SJCRH30 (cell line): ENCODE data around the gene P2RX7. TPM values are rescaled to one million over a fixed set of nuclear protein-coding genes. Genes with fewer than 3 reads are reported as not detected.
"Not testable (repeated sequence)": the region's sequence is repeated elsewhere in the genome, so short reads cannot be mapped to it uniquely, and the experiment has no call there.

Source experiments
- DNase-seq, 2 experiments: peaks; one replicate each; pipeline ENCODE4 v3.0.0-alpha.2; 2015 to 2020
- H3K27ac ChIP-seq: fragments of 250-450 bp; sonication (Bioruptor Pico); 2 replicates; pipeline ENCODE4 v1.5.1; 2020; ENCODE audit warnings: mild to moderate bottlenecking, moderate library complexity
- H3K27me3 ChIP-seq: fragments of 250-450 bp; sonication (Bioruptor Pico); 2 replicates; pipeline ENCODE4 v1.5.1; 2020; ENCODE audit warnings: mild to moderate bottlenecking, moderate library complexity
- H3K36me3 ChIP-seq: fragments of 250-450 bp; sonication (Bioruptor Pico); 2 replicates; pipeline ENCODE4 v1.5.1; 2020; ENCODE audit warnings: mild to moderate bottlenecking, moderate library complexity
- H3K4me1 ChIP-seq: fragments of 250-450 bp; sonication (Bioruptor Pico); 2 replicates; pipeline ENCODE4 v1.5.1; 2020; ENCODE audit warnings: mild to moderate bottlenecking, moderate library complexity
- H3K4me3 ChIP-seq: fragments of 250-450 bp; sonication (Bioruptor Pico); 2 replicates; pipeline ENCODE4 v1.5.1; 2020; ENCODE audit warnings: mild to moderate bottlenecking, moderate library complexity
- H3K9me3 ChIP-seq: fragments of 250-450 bp; sonication (Bioruptor Pico); replicated peaks from 2 replicates; pipeline ENCODE4 v1.5.1; 2020; ENCODE audit warnings: mild to moderate bottlenecking, moderate library complexity
- total RNA-seq: library from RNA; depleted of rRNA; stranded (reverse); fragments of >200 nt; shearing (Covaris generic); gene quantifications from 2 replicates; pipeline ENCODE4 v1.2.3, GENCODE V29; 2014

P2RX7 gene
- total RNA-seq, 1 experiment from 2014 or later: 2.5 TPM

GRCh38 chr12:121186826-121187225, 54.1 kb downstream of the P2RX7 start:
- Histone ChIP-seq H3K27me3 (no peaks in the 10 kb centered on the region), H3K36me3 (no peaks in the 10 kb centered on the region), H3K27ac (no peak overlapping the region), H3K9me3 (no peaks in the 10 kb centered on the region), H3K4me3 (no peak overlapping the region), H3K4me1 (peaks cover 19% of the 10 kb centered on the region)
- DNase-seq: no peak

DNA sequence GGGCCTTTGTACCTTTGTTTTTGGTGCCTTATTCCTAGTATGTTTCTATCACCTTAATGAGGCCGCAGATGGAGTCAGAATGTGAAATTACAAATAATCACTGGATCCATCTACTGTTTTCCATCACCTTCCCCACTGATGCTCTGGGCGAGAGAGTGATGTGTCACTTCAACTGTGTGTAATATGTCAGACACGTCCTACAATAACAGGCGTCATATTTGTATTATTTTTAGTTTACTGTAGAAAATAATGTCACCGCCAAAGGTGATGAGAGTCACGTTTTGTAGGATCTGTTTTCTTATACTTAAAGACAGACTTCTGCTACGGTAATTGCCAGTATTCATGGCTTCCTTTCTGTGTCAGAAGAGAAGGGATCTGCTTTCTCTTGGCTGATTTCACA, 54.8 kb downstream of the P2RX7 start:
- H3K4me1 ChIP-seq: peaks cover 24% of the 10 kb centered on the region

DNA sequence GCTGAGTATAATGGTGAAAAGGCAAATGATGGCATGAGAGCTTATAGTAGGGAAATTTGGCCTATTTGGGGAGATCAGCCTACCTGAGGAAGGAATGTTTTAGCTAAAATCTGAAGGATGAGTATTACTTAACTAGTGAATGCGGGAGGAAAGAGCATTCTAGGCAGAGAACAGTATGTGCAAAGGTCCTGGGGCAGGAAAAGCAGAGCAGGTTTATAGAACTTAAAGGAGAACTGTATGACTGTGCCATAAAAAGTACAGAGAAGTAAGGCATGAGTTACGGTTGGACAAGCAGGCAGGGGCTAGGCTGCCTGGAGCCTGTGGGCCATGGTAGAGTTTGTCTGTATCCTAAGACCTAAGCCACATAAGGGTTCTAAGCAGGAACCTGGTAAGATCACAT, 55.6 kb downstream of the P2RX7 start:
- no peak for DNase-seq

More for the DNA sequence above, 54.8 kb downstream of the P2RX7 start:
- no peak overlapping the region for H3K27ac ChIP-seq
- no peaks in the 10 kb centered on the region for H3K27me3 ChIP-seq
- H3K4me3 ChIP-seq: no peak overlapping the region
- no peaks in the 10 kb centered on the region for H3K9me3 ChIP-seq
- no peak for DNase-seq
- H3K36me3 ChIP-seq: no peaks in the 10 kb centered on the region

DNA sequence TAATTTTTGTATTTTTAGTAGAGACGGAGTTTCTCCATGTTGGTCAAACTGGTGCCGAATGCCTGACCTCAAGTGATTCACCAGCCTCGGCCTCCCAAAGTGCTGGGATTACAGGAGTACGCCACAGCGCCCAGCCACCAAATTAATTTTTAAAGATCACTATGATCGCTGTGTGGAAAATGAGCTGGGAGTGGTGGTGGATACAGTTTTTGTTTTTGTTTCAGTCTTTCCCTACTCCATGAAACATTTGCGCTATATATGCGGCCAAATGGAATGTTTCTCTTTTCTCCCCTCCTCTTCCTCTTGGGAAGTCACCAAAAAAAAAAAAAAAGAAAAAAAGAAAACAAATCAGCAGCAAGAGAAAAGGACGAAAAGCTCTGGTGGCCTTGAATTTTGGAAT, 56.5 kb downstream of the P2RX7 start:
- no peak overlapping the region for H3K27ac ChIP-seq
- H3K9me3 ChIP-seq: no peaks in the 10 kb centered on the region
- no peaks in the 10 kb centered on the region for H3K27me3 ChIP-seq
- no peak overlapping the region for H3K4me3 ChIP-seq
- no peak for DNase-seq
- H3K36me3 ChIP-seq: no peaks in the 10 kb centered on the region
- peaks cover 34% of the 10 kb centered on the region for H3K4me1 ChIP-seq

More for the DNA sequence above, 55.6 kb downstream of the P2RX7 start:
- Histone ChIP-seq H3K4me3 (no peak overlapping the region), H3K36me3 (no peaks in the 10 kb centered on the region), H3K9me3 (no peaks in the 10 kb centered on the region), H3K27me3 (no peaks in the 10 kb centered on the region), H3K4me1 (peaks cover 31% of the 10 kb centered on the region), H3K27ac (no peak overlapping the region)

DNA sequence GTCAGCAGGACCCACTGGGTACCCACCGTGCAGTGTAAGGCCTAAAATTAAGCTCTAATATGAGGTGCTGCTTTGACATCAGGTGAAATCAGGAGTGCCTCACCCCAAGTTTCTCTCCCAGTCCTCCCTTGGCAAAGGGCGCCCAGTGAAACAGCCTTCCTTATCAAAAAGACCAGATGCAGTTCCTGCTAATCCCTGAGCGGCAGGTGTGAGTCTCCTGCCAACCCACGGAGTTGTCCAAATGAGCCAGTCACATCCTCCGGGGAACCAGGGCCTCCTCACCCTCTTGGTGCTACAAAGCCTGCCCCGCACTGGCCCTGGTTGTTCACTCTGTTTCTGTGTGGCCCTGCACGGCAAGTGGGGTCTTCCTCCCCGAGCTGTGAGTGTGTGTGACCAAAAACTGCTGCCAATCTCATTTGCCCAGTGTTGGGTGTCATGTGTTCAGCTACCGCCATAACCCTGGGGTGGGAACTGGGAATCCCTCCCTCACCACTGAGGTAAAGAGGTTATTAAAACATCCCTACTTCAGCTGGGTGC, 57.0 kb downstream of the P2RX7 start:
- no peak overlapping the region for H3K4me3 ChIP-seq
- H3K36me3 ChIP-seq: no peaks in the 10 kb centered on the region
- no peaks in the 10 kb centered on the region for H3K27me3 ChIP-seq
- H3K9me3 ChIP-seq: no peaks in the 10 kb centered on the region
- peak; percentile 30 to 50 for DNase-seq
- H3K4me1 ChIP-seq: peaks cover 34% of the 10 kb centered on the region
- H3K27ac ChIP-seq: peak overlapping the region; percentile 64

DNA sequence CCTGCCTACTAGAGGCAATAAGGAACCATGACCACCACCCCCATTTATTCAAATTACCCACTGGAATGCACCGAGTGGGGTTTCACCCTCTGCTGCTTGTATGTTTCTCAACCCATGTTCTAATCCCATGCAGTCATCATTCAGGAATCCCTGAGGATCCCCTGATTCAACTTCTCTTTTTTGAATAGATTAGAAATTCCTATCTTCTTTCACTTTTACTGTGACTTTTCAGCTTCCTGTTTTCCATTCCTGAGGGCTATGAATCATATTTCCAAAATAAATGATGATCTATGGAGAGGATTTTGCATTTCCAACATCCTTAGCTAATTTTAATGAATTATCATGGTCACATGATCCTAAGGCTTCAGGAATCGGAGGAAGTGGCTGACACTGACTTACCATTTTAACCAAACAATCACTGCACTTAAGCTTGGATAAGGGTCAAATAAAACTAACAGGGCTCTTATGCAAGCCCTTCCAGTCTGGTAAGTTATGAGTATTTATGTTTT, 57.9 kb downstream of the P2RX7 start:
- DNase-seq: peak; percentile 51 to 56
- Histone ChIP-seq H3K27ac (peak overlapping the region; percentile 64), H3K36me3 (no peaks in the 10 kb centered on the region)

DNA sequence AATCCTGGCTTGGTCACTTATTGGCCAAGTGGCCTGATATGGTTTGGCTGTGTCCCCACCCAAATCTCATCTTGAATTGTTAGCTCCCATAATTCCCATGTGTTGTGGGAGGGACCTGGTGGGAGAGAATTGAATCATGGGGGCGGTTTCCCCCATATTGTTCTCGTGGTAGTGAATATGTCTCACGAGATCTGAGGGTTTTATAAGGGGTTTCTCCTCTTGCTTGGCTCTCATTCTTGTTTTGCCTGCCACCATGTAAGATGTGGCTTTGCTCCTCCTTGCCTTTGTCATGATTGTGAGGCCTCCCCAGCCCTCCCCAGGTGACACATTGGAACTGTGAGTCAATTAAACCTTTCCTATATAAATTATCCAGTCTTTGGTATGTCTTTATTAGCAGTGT, 58.5 kb downstream of the P2RX7 start:
- no peak overlapping the region for H3K4me3 ChIP-seq
- no peaks in the 10 kb centered on the region for H3K9me3 ChIP-seq
- peaks cover 34% of the 10 kb centered on the region for H3K4me1 ChIP-seq
- no peaks in the 10 kb centered on the region for H3K27me3 ChIP-seq
- H3K36me3 ChIP-seq: no peaks in the 10 kb centered on the region
- peak overlapping the region; percentile 64 for H3K27ac ChIP-seq
- no peak for DNase-seq

More for the DNA sequence above, 57.9 kb downstream of the P2RX7 start:
- H3K27me3 ChIP-seq: no peaks in the 10 kb centered on the region
- no peaks in the 10 kb centered on the region for H3K9me3 ChIP-seq
- no peak overlapping the region for H3K4me3 ChIP-seq
- H3K4me1 ChIP-seq: peaks cover 34% of the 10 kb centered on the region

- no peak overlapping the region for H3K27ac ChIP-seq
Observed at GRCh38 chr12:121196902-121197301, 64.2 kb downstream of the P2RX7 start.

DNA sequence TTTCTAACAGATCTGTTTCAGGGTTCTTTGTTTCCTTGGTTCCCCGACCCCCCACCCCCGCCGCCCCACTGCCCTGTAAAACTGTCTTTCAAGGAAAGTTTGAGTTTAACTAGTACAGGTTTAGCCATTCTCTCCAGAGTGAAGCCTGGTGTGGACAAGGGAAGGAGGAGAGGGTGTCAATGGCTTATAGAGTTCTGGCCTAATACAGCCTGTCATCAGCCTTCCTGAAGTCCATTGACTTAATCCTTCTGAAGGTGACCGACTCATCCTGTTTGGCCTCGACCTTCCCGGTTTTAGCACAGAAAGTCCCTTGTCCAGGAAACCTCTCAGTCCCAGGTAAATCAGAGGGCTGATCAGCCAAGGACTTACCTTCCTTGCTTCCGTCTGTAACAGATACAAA, 66.3 kb downstream of the P2RX7 start:
- Histone ChIP-seq H3K9me3 (no peaks in the 10 kb centered on the region), H3K27ac (no peak overlapping the region), H3K36me3 (no peaks in the 10 kb centered on the region), H3K4me3 (no peak overlapping the region), H3K4me1 (peaks cover 11% of the 10 kb centered on the region), H3K27me3 (no peaks in the 10 kb centered on the region)
- no peak for DNase-seq

More at GRCh38 chr12:121196902-121197301, 64.2 kb downstream of the P2RX7 start:
- no peaks in the 10 kb centered on the region for H3K9me3 ChIP-seq
- no peaks in the 10 kb centered on the region for H3K27me3 ChIP-seq
- no peak for DNase-seq
- peaks cover 14% of the 10 kb centered on the region for H3K4me1 ChIP-seq
- no peak overlapping the region for H3K4me3 ChIP-seq
- H3K36me3 ChIP-seq: no peaks in the 10 kb centered on the region

GRCh38 chr12:121201140-121201539, 68.5 kb downstream of the P2RX7 start:
- not testable (repeated sequence) for H3K9me3 ChIP-seq, H3K36me3 ChIP-seq, DNase-seq, H3K27me3 ChIP-seq, H3K4me3 ChIP-seq, H3K27ac ChIP-seq
- peaks cover 11% of the 10 kb centered on the region for H3K4me1 ChIP-seq

DNA sequence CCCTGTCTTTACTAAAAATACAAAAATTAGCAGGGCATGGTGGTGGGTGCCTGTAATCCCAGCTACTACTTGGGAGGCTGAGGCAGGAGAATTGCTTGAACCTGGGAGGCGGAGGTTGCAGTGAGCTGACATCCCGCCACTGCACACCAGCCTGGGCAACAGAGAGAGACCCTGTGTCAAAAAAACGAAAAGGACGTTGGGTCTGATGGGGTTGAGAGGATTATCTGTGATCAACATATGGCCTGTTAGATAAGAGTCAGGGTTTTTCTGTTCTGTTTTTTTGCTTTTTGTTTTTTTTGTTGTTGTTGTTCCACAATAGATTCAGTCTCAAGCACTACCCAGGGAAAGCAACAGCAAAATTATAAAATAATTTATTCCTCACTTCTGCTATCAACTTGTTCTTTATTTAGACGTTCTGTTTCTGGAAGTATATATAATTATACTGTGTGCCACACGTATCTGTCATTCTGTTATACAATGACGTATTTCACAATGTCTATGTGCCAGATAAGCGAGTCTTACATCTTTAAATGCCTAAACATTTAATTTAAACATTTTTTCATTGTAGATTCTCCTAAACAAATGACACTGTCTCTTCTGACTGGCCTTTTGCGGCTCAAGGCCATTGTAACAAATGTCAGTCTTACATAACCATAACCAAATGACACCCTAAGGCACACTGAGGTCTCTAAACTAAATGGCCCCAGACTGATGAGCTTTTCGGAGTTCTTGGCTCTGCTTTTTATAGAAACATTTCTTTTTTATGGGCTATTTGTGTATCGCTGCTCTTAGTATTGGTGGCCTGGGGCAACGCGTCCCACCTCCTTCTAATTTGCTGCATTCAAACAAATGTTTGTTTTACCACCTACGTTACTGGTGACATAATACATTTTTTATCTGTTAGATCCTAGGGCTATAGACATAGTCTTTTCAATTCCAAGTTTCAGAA, 70.0 kb downstream of the P2RX7 start:
- no peak for DNase-seq
- Histone ChIP-seq H3K27ac (no peak overlapping the region), H3K9me3 (no peaks in the 10 kb centered on the region), H3K27me3 (no peaks in the 10 kb centered on the region), H3K36me3 (no peaks in the 10 kb centered on the region), H3K4me3 (no peak overlapping the region), H3K4me1 (peaks cover 11% of the 10 kb centered on the region)

GRCh38 chr12:121203482-121203881, 70.8 kb downstream of the P2RX7 start:
- H3K36me3 ChIP-seq: no peaks in the 10 kb centered on the region
- no peak overlapping the region for H3K4me3 ChIP-seq
- no peaks in the 10 kb centered on the region for H3K9me3 ChIP-seq
- H3K27me3 ChIP-seq: no peaks in the 10 kb centered on the region
- H3K4me1 ChIP-seq: peaks cover 11% of the 10 kb centered on the region
- no peak for DNase-seq
- no peak overlapping the region for H3K27ac ChIP-seq

GRCh38 chr12:121205491-121205890, 72.8 kb downstream of the P2RX7 start:
- H3K9me3 ChIP-seq: no peaks in the 10 kb centered on the region
- no peak overlapping the region for H3K27ac ChIP-seq
- H3K4me1 ChIP-seq: peaks cover 11% of the 10 kb centered on the region
- DNase-seq: no peak
- H3K27me3 ChIP-seq: no peaks in the 10 kb centered on the region
- H3K36me3 ChIP-seq: no peaks in the 10 kb centered on the region
- no peak overlapping the region for H3K4me3 ChIP-seq

GRCh38 chr12:121208571-121208970, 75.9 kb downstream of the P2RX7 start:
- H3K27ac ChIP-seq, H3K27me3 ChIP-seq, H3K36me3 ChIP-seq, H3K4me3 ChIP-seq, H3K4me1 ChIP-seq, DNase-seq, H3K9me3 ChIP-seq: not testable (repeated sequence)

DNA sequence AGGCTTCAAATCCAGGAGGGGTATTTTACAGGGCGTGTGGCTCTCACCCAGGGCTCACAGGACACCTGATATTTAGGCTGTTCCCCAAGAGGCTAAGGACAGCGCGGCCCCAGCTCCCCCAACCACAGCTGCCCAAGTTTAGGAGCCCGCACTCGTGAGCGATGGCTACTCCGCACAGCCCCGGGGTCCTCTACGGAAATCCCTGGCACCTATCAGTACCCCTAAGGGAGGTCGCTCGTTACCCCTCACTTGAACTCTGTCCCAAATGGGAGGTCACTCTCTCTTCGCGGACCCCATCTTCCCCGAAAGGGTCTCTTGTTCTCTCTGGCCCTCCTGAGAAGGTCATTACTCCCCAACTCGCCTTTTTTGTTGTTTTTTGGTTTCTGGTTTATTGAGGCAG, 76.5 kb downstream of the P2RX7 start:
- Histone ChIP-seq H3K27me3 (no peaks in the 10 kb centered on the region), H3K27ac (no peak overlapping the region), H3K9me3 (no peaks in the 10 kb centered on the region), H3K4me3 (peak overlapping the region; percentile 84), H3K4me1 (no peaks in the 10 kb centered on the region), H3K36me3 (no peaks in the 10 kb centered on the region)
- DNase-seq: no peak
